Mesendoderm (in vitro differentiated cells): Measurements from ENCODE around the gene FOXJ3.

Source experiments
- DNase-seq: peaks from one replicate; pipeline ENCODE4 v3.0.0; 2013
- H2AK5ac ChIP-seq: 2 replicates; pipeline ENCODE4 v1.6.1; 2013; ENCODE audit warnings: low read length, inconsistent platforms
- H2BK120ac ChIP-seq: 2 replicates; pipeline ENCODE4 v1.6.1; 2013; ENCODE audit warnings: low read depth, mild to moderate bottlenecking, low read length, moderate library complexity, mixed read lengths
- H2BK15ac ChIP-seq: replicated peaks from 2 replicates; pipeline ENCODE4 v1.6.1; 2013; ENCODE audit warnings: low read depth, mild to moderate bottlenecking, moderate library complexity
- H2BK5ac ChIP-seq: 2 replicates; pipeline ENCODE4 v1.6.1; 2013; ENCODE audit warnings: low read length, inconsistent platforms
- H3K18ac ChIP-seq: 2 replicates; pipeline ENCODE4 v1.6.1; 2013; ENCODE audit warnings: mild to moderate bottlenecking, low read length, mixed read lengths
- H3K23ac ChIP-seq: one replicate; pipeline ENCODE4 v1.6.1; 2013; ENCODE audit warnings: low read length
- H3K27ac ChIP-seq: 2 replicates; pipeline ENCODE4 v1.5.1; 2013; ENCODE audit warnings: low read depth, mild to moderate bottlenecking, inconsistent platforms, low read length, moderate library complexity
- H3K27me3 ChIP-seq: 2 replicates; pipeline ENCODE4 v1.6.1; 2013; ENCODE audit warnings: low read length, control low read depth, mild to moderate bottlenecking, inconsistent platforms; ENCODE audit not compliant: insufficient read depth, poor library complexity
- H3K36me3 ChIP-seq: 2 replicates; pipeline ENCODE4 v1.6.1; 2013; ENCODE audit warnings: low read length, inconsistent platforms; ENCODE audit not compliant: control insufficient read depth, insufficient read depth
- H3K4ac ChIP-seq: one replicate; pipeline ENCODE4 v1.6.1; 2013; ENCODE audit warnings: low read depth, mild to moderate bottlenecking, low read length, moderate library complexity
- H3K4me1 ChIP-seq: 2 replicates; pipeline ENCODE4 v1.6.1; 2013; ENCODE audit warnings: low read depth, low read length, inconsistent platforms; ENCODE audit not compliant: control insufficient read depth
- H3K4me2 ChIP-seq: 2 replicates; pipeline ENCODE4 v1.6.1; 2013; ENCODE audit warnings: low read length
- H3K4me3 ChIP-seq: 2 replicates; pipeline ENCODE4 v1.5.1; 2013; ENCODE audit warnings: mild to moderate bottlenecking, low read length
- H3K56ac ChIP-seq: one replicate; pipeline ENCODE4 v1.6.1; 2013; ENCODE audit warnings: low read length
- H3K79me1 ChIP-seq: 2 replicates; pipeline ENCODE4 v1.6.1; 2013; ENCODE audit warnings: low read length, inconsistent platforms
- H3K79me2 ChIP-seq: 2 replicates; pipeline ENCODE4 v1.6.1; 2013; ENCODE audit warnings: mild to moderate bottlenecking, low read length; ENCODE audit not compliant: control insufficient read depth, insufficient read depth
- H3K9ac ChIP-seq: 2 replicates; pipeline ENCODE4 v1.6.1; 2013; ENCODE audit warnings: low read length, inconsistent platforms
- H4K5ac ChIP-seq: one replicate; pipeline ENCODE4 v1.6.1; 2013; ENCODE audit warnings: low read length
- H4K8ac ChIP-seq: one replicate; pipeline ENCODE4 v1.6.1; 2013; ENCODE audit warnings: low read depth, mild to moderate bottlenecking, control low read depth, low read length, moderate library complexity
- WGBS: extraction: QIAGEN DNeasy Blood & Tissue Kit; methylation state at CpG from one replicate; pipeline ENCODE4 v1.1.7; 2013; ENCODE audit warnings: low lambda C conversion rate, missing lambda C conversion rate; ENCODE audit not compliant: insufficient coverage; ENCODE audit errors: extremely low coverage; 5-methylcytosine and 5-hydroxymethylcytosine counted together

The FOXJ3 gene

GRCh38 chr1:42312576-42313212 lies 22.3 kb downstream of the FOXJ3 start:
- no peak overlapping the region for H3K9ac ChIP-seq
- no peak overlapping the region for H3K4me2 ChIP-seq
- H3K27ac ChIP-seq = no peak overlapping the region
- H2BK15ac ChIP-seq = no peak overlapping the region
- peaks cover 59% of the 10 kb centered on the region for H3K79me2 ChIP-seq
- H3K27me3 ChIP-seq = no peaks in the 10 kb centered on the region
- no peak overlapping the region for H4K5ac ChIP-seq
- H3K56ac ChIP-seq = no peak overlapping the region
- no peak for DNase-seq
- H3K18ac ChIP-seq = no peak overlapping the region
- H3K4me3 ChIP-seq = no peak overlapping the region
- peaks cover 22% of the 10 kb centered on the region for H3K79me1 ChIP-seq
- H2BK5ac ChIP-seq = no peak overlapping the region
- H2AK5ac ChIP-seq = no peak overlapping the region
- H2BK120ac ChIP-seq = no peak overlapping the region
- H3K4me1 ChIP-seq = no peaks in the 10 kb centered on the region
- no peaks in the 10 kb centered on the region for H3K36me3 ChIP-seq
- no peak overlapping the region for H3K4ac ChIP-seq
- WGBS = no CpG with 5 or more reads among the region's 7 CpGs
- H3K23ac ChIP-seq = peak overlapping the region; percentile 16
- peak overlapping the region; percentile 76 for H4K8ac ChIP-seq

DNA sequence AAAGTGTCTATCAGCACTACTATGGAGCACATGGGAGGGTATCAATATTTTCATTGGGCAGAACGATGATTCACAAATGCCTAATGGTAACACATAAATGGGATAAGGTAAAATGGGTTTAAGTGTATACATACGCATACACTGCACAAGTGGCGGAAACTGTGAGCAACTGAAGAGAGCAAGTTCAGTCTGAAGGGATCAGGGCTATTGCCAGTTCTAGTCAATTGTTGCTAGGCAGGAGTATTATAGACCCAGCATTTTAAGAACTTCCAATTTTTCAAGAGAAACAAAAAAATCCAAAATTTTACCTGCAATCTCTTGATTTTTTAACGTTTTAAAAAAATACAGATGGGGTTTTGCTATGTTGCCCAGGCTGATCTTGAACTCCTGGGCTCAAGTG lies 23.1 kb downstream of the FOXJ3 start:
- Histone ChIP-seq H3K79me1 (peaks cover 23% of the 10 kb centered on the region), H3K56ac (no peak overlapping the region), H3K27ac (no peak overlapping the region), H3K4me2 (no peak overlapping the region), H2BK120ac (no peak overlapping the region), H3K4me3 (no peak overlapping the region), H2BK15ac (no peak overlapping the region), H3K4me1 (no peaks in the 10 kb centered on the region), H2BK5ac (no peak overlapping the region), H3K9ac (no peak overlapping the region), H3K18ac (no peak overlapping the region), H3K27me3 (no peaks in the 10 kb centered on the region), H3K79me2 (peaks cover 57% of the 10 kb centered on the region), H3K23ac (no peak overlapping the region), H3K4ac (no peak overlapping the region), H4K8ac (no peak overlapping the region), H4K5ac (no peak overlapping the region), H3K36me3 (no peaks in the 10 kb centered on the region), H2AK5ac (no peak overlapping the region)
- WGBS = no CpG with 5 or more reads among the region's 4 CpGs
- DNase-seq = no peak

GRCh38 chr1:42311138-42311537 lies 23.9 kb downstream of the FOXJ3 start:
- H3K4ac ChIP-seq = no peak overlapping the region
- H3K56ac ChIP-seq = no peak overlapping the region
- no peak overlapping the region for H4K5ac ChIP-seq
- H2BK5ac ChIP-seq = no peak overlapping the region
- H2BK120ac ChIP-seq = no peak overlapping the region
- H3K18ac ChIP-seq = no peak overlapping the region
- no peak overlapping the region for H3K4me2 ChIP-seq
- H2AK5ac ChIP-seq = no peak overlapping the region
- no peak overlapping the region for H4K8ac ChIP-seq
- H3K27me3 ChIP-seq = no peaks in the 10 kb centered on the region
- H3K79me1 ChIP-seq = peaks cover 21% of the 10 kb centered on the region
- no peak overlapping the region for H3K9ac ChIP-seq
- H2BK15ac ChIP-seq = no peak overlapping the region
- no peaks in the 10 kb centered on the region for H3K4me1 ChIP-seq
- no peak for DNase-seq
- H3K23ac ChIP-seq = no peak overlapping the region
- WGBS = no CpG with 5 or more reads among the region's 1 CpG
- H3K36me3 ChIP-seq = no peaks in the 10 kb centered on the region
- no peak overlapping the region for H3K4me3 ChIP-seq
- peaks cover 52% of the 10 kb centered on the region for H3K79me2 ChIP-seq
- no peak overlapping the region for H3K27ac ChIP-seq

DNA sequence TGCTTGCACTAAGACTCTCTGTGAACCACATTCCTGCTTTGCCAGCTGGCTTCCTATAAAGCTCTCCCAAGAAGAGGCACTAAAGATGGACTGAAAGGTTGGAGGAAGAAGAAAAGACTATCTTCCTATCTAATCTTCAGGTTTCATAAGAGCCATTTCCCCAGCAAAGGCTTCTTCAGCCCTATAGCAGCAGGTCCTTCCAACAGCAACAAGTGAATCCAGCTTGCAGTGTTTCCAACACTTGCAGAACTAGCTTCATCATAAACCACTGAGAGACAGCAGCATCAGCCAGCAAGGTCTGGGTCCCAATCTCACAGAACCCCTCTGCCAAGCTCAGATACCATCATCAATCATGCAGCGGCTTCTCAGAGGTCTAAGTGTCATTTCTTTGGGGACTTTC lies 28.1 kb downstream of the FOXJ3 start:
- no CpG with 5 or more reads among the region's 1 CpG for WGBS
- H3K79me2 ChIP-seq = peaks cover 25% of the 10 kb centered on the region
- no peak for DNase-seq

DNA sequence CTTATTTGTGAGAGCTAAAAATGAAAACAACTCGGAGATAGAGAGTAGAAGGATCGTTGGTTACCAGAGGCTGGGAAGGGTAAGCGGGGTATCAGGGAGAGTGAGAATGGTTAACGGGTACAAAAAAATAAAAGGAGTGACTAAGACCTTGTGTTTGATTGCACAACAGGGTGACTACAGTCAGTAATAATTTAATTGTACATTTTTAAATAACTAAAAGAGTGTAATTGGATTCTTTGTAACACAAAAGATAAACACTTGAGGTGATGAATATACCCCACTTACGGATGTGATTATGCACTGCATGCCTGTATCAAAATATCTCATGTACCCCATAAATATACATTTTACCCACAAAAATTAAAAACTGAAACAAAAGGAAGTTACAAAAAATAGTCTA lies 29.4 kb downstream of the FOXJ3 start:
- Histone ChIP-seq H3K36me3 (peaks cover 3% of the 10 kb centered on the region), H3K18ac (no peak overlapping the region), H3K9ac (no peak overlapping the region), H4K8ac (no peak overlapping the region), H3K79me1 (peaks cover 15% of the 10 kb centered on the region), H3K4me3 (no peak overlapping the region), H2BK15ac (no peak overlapping the region), H3K23ac (no peak overlapping the region), H3K4ac (no peak overlapping the region), H3K79me2 (peaks cover 17% of the 10 kb centered on the region), H3K4me1 (no peaks in the 10 kb centered on the region), H3K4me2 (no peak overlapping the region), H2BK120ac (no peak overlapping the region), H3K56ac (no peak overlapping the region), H4K5ac (no peak overlapping the region), H3K27ac (no peak overlapping the region), H2AK5ac (no peak overlapping the region), H3K27me3 (no peaks in the 10 kb centered on the region), H2BK5ac (no peak overlapping the region)
- WGBS = no CpG with 5 or more reads among the region's 5 CpGs
- DNase-seq = no peak

More for the DNA sequence above, 28.1 kb downstream of the FOXJ3 start:
- Histone ChIP-seq H3K27me3 (no peaks in the 10 kb centered on the region), H3K79me1 (peaks cover 15% of the 10 kb centered on the region), H2BK15ac (no peak overlapping the region), H3K56ac (no peak overlapping the region), H3K9ac (no peak overlapping the region), H3K36me3 (peaks cover 2% of the 10 kb centered on the region), H2BK5ac (no peak overlapping the region), H3K27ac (no peak overlapping the region), H4K5ac (no peak overlapping the region), H3K4me1 (no peaks in the 10 kb centered on the region), H3K23ac (no peak overlapping the region), H4K8ac (no peak overlapping the region), H3K4ac (no peak overlapping the region), H2BK120ac (no peak overlapping the region), H3K18ac (no peak overlapping the region), H2AK5ac (no peak overlapping the region), H3K4me2 (no peak overlapping the region), H3K4me3 (no peak overlapping the region)

GRCh38 chr1:42302034-42302433 lies 33.0 kb downstream of the FOXJ3 start:
- peaks cover 9% of the 10 kb centered on the region for H3K79me1 ChIP-seq
- no peaks in the 10 kb centered on the region for H3K27me3 ChIP-seq
- no peak overlapping the region for H2BK15ac ChIP-seq
- H3K9ac ChIP-seq = no peak overlapping the region
- H2BK5ac ChIP-seq = no peak overlapping the region
- H3K4ac ChIP-seq = no peak overlapping the region
- no peak overlapping the region for H3K18ac ChIP-seq
- no peak overlapping the region for H4K8ac ChIP-seq
- no peak overlapping the region for H3K4me2 ChIP-seq
- no peak for DNase-seq
- no peak overlapping the region for H3K4me3 ChIP-seq
- no peak overlapping the region for H4K5ac ChIP-seq
- H3K23ac ChIP-seq = no peak overlapping the region
- H2AK5ac ChIP-seq = no peak overlapping the region
- WGBS = no CpG with 5 or more reads among the region's 1 CpG
- no peak overlapping the region for H3K27ac ChIP-seq
- H2BK120ac ChIP-seq = no peak overlapping the region
- H3K36me3 ChIP-seq = peaks cover 3% of the 10 kb centered on the region
- peaks cover 12% of the 10 kb centered on the region for H3K79me2 ChIP-seq
- no peaks in the 10 kb centered on the region for H3K4me1 ChIP-seq
- H3K56ac ChIP-seq = no peak overlapping the region
